GM19468 (cell line): Measurements from ENCODE around the gene AHNAK2.

Experiments used
- ATAC-seq: cut with Tn5 transposase; IDR thresholded peaks from one replicate; pipeline ENCODE4 v1.9.1; 2021; ENCODE audit warnings: mild to moderate bottlenecking, moderate library complexity, moderate number of reproducible peaks; ENCODE audit not compliant: unreplicated experiment; ENCODE audit errors: extremely low read depth

Gene AHNAK2

GRCh38 chr14:104942586-104942985 is 35.6 kb downstream of the AHNAK2 start:
- ATAC-seq: no peak

DNA sequence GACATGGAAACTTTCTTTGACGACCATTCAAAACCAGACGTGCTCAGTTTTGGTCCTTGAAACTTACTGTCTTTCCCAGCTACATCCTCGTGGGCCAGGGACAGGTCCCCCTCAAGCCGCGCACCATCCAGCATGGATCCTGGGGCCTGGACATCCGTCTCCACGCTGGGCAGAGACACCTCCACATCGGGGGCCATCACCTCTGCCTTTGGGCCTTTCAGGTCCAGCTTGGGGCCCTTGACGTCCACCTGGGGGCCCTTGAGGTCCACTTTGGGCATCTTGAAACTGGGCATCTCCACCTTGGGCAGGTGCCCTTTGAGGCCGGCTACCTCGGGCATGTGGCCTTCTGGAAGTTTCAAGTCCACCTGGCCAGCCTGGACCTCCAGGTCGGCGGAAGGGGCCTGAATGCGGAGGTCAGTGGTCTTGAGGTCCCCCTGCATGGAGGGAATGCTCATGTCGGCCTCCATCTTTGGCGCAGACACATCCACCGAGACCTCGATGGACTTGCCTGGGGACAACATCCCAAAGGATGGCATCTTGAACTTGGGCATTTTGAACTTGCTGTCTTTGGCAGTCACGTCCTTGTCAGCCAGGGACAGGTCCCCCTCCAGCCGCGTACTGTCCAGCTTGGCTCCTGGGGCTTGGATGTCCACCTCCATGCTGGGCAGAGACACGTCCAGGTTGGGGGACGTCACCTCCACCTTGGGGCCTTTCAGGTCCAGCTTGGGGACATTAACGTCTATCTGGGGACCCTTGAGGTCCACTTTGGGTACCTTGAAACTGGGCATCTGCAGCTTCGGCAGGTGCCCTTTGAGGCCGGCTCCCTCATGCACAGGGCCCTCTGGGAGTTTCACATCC is 36.4 kb downstream of the AHNAK2 start:
- ATAC-seq: no peak

GRCh38 chr14:104940526-104941150 is 37.5 kb downstream of the AHNAK2 start:
- no peak for ATAC-seq

- no peak for ATAC-seq
These were observed 38.3 kb downstream of the AHNAK2 start for GRCh38 chr14:104939666-104940410.

DNA sequence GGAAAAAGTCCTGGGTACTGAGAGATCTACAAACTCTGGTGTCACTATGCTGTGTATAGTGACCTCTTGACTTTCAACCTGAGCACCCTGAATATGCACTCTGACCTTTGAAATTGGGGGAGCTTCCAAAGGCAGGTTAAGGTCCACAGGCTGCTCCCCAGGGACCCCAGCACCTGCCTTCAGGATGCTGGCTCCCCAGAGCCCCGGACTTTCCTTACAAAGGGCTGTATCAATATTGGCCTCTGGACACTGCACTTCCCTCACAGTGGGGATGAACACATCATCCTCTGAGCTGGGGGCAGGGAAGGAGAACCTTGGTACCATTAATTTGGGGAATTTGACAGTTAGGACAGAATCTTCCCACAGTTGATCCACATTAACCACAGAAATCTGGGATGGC is 39.2 kb downstream of the AHNAK2 start:
- no peak for ATAC-seq

DNA sequence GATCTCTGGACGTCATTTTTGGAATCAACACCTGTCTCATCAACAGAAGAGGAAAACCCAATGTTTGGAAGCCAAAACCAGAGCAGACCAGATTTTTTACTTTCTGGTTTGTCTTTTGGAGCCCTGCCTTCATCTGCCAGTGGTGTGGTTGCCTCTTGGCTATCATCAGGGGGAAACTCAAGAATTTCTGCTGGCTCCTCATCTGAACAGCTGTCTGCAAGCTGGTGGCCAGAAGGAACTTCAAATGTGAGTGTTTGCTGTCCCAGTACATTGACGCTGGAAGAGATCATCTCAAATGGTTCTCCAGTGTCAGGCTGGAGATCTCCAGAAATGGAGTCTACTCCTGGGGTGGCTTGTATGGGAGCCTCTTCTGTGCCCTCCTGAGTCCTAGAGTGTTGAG is 39.7 kb downstream of the AHNAK2 start:
- ATAC-seq: no peak

DNA sequence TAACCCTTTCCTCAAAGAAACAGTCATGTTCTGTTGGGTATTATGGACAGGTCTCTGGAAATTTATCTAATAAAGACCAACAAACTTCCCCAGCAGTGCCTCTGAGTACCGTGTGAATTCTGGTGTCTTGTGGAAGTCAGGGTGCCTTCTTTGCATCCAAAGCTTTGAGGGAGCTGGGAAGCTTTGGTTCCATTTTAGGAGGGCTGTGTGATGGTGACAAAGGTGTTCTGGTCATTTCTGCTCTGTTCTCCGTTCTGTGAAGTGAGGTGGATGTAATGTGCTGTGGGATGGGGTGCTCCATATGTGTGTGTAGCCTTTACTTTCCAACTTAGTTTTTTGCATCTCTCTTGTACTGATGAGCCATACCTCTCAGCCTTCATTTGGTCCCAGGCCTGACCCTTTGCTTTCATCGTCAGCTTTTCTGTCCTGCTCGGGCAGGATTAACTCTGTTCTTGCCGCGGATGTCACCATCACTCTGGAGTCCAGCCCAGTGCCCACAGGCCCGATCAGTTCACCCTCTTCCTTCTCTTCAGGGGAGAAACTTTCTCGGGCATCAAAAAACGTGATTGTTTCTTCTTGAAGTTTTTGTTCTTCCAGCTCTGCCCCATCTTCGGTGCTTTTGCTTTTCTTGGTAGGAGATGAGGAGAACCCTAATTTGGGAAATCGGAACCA is 40.3 kb downstream of the AHNAK2 start:
- no peak for ATAC-seq

DNA sequence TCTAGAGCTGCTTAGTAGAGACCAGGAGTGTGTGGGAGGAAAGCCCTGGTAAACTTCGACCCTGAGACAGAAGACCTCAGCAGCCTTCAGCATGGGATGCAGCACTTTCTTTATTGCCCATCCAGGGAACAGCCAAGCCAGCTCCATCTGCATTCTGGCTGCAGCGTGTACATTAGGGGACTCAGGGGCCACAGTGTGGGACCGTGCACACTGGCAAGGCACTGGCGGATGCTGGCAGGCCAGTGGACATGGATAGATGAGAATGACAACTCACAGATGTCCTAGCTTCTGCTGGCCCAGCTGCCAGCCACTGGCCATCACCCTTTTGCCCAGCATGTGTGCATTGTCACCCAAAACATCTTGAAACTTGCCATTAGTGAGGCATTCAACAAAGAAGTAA is 41.0 kb downstream of the AHNAK2 start:
- no peak for ATAC-seq

- no peak for ATAC-seq
These were observed 41.6 kb downstream of the AHNAK2 start for GRCh38 chr14:104936361-104937155.

- ATAC-seq: no peak
These were observed 42.2 kb downstream of the AHNAK2 start for GRCh38 chr14:104935955-104936354.

DNA sequence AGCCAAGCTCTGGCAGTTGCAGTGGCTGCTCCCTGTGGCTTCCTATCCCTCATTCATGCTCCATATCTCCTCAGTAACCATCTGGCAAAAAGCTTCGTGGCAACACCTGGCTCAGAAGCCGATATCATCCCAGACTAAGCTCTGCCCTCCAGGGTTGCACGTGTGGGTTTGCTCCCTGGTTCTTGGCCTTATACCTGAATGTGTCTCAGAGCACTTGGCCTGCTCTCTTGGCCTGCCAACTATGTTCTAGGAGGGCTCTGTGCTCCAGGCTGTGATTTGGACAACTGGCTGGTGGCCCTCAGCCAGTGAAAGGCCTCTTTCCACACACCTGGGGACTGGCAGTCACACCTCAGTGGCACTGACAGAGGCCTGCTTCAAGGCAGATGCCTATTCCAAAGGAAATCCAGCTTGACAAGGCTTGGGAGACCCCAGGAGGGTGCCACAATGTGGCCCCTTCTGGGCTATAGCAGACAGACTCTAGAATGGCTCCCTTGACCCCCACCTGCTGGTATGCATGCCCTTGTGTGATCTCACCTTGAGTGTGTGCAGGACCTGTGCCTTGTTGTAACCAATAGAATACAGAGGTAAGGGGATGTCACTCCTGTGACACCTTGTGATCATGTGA is 43.0 kb downstream of the AHNAK2 start:
- ATAC-seq: no peak

DNA sequence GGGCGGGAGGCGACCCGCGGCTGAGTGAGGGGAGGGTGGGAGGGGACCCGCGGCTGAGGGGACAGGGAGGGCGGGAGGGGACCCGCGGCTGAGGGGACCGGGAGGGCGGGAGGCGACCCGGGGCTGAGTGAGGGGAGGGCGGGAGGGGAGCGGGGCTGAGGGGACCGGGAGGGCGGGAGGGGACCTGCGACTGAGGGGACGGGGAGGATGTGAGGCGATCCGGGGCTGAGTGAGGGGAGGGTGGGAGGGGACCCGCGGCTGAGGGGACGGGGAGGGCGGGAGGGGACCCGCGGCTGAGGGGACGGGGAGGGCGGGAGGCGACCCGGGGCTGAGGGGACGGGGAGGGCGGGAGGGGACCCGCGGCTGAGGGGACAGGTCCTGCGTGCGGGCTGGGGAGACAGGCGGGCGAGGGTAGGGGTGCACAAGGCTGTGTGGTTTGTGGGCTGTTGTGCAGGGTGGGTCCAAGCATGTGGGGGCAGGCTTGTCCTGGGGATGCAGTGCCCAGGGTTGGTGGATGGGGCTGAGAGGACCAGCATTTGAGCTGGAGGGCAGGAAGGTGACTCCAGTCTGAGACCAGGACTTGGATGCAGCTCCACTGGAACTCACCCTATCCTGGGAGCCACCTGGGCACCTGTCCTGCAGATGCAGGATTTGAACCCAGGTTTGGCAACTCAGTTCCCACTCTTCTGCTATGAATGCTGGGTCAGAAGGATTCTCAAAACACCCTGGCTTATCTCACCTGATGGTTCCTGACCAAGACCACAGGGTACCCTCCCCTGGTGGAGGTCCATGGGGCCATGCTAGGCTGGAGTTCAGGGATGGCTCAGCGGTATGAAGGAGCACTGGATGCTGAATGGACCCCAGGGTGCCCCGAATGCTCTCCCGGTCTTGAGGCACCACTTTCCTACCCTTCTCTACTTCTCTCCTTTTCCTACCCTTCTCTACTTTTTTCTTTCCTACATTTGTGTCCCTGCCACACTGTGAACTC is 44.1 kb downstream of the AHNAK2 start:
- ATAC-seq: no peak

DNA sequence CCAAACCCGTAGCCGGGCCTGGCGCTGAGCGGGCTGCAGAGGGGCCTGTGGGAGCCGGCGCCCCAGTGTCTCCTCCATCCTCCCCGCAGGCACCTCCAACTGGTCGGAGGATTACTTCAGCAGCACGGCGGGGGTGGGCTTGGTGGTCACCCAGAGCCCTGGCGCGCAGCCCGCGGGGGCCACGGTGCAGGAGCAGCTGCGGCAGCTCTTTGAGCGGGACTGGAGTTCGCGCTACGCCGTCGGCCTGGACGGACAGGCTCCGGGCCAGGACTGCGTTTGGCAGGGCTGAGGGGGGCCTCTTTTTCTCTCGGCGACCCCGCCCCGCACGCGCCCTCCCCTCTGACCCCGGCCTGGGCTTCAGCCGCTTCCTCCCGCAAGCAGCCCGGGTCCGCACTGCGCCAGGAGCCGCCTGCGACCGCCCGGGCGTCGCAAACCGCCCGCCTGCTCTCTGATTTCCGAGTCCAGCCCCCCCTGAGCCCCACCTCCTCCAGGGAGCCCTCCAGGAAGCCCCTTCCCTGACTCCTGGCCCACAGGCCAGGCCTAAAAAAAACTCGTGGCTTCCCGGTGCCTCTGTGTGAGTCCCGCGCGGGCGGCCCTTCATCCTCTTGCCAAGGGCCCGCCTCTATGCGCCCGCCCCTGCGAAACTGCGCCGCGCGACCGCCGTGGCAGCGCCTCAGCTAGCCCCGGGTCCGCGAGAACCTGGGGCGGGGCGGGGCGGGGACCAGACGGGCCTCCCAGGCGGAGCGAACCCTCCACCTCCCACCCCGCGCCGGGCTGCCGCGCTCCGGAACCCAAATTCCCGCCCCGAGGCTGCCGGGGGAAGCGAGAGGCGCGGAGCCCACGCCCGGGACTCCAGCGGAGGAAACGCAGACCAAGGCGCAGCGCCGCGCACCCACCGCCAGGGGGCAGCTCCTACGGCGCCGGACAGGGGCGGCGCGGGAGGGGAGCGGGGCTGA is 45.2 kb downstream of the AHNAK2 start:
- no peak for ATAC-seq

DNA sequence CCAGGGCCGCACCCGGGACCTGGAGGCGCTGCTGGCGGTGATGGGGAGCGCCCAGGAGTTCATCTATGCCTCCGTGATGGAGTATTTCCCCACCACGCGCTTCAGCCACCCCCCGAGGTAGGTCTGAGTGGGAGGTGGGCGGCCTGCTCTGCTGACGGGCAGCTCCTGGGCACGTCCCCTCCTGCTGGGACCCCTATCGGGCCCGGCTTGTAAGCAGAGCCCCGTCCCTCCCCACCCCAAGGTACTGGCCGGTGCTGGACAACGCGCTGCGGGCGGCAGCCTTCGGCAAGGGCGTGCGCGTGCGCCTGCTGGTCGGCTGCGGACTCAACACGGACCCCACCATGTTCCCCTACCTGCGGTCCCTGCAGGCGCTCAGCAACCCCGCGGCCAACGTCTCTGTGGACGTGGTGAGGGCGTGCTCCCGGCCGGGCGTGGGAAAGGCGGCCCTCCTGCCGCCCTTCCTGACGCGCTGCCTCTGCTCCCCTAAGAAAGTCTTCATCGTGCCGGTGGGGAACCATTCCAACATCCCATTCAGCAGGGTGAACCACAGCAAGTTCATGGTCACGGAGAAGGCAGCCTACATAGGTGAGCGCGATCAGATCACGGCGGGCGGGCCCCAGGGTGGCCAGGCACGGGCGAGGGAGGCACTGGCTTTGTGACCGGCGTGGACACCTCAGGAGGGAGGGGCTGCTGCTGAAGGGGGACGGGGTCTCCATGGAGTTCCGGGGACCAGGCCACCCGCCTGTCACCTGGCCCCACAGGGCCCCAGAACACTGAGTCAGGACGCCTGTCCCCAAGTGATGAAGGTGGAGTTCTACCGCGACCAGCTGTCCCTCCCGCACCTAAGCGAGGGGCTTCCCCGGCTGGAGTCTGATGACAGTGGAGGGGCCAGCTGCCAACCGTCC is 46.2 kb downstream of the AHNAK2 start:
- no peak for ATAC-seq

DNA sequence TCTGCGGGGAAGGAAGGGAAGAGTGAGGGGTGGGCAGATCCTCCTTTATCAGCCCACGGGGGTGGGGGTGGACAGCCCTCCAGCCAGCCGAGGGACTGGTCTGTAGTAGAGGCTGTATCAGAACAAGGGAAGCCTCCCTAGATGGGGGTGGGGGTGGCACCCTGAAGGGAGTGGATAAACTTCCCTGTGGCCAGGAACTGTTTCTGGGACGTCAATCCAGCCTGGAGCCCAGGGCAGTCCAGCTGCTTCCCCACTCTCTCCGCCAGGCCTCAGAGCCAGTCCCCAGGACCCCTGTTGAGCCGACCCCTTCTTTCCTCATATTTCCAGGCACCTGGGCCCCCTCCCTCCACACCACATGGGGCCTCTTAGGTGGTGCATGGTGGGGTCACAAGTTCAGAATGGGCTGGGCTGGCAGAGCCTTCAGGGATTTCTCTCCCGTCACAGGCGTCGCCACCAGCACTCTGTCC is 46.8 kb downstream of the AHNAK2 start:
- ATAC-seq: no peak
